GM19372 (cell line): ENCODE results near the gene TIAM2.
"Not testable (repeated sequence)": the region's sequence is repeated elsewhere in the genome, so short reads cannot be mapped to it uniquely, and the experiment has no call there.

Experiments used
- ATAC-seq: cut with Tn5 transposase; IDR thresholded peaks from one replicate; pipeline ENCODE4 v1.9.1; 2021; ENCODE audit warnings: mild to moderate bottlenecking, low read depth, moderate library complexity; ENCODE audit not compliant: unreplicated experiment

The TIAM2 gene

GRCh38 chr6:155090166-155090565 lies 95.1 kb downstream of the TIAM2 start:
- ATAC-seq = no peak

GRCh38 chr6:155091756-155092155 lies 96.6 kb downstream of the TIAM2 start:
- ATAC-seq = no peak

- no peak for ATAC-seq
Observed at GRCh38 chr6:155093430-155093829, 98.3 kb downstream of the TIAM2 start.

GRCh38 chr6:155100087-155100486 lies 105.0 kb downstream of the TIAM2 start:
- ATAC-seq = no peak

- no peak for ATAC-seq
Observed at GRCh38 chr6:155100591-155100990, 105.5 kb downstream of the TIAM2 start.

- not testable (repeated sequence) for ATAC-seq
Observed at GRCh38 chr6:155103083-155103645, 108.0 kb downstream of the TIAM2 start.

- no peak for ATAC-seq
Observed at GRCh38 chr6:155103816-155104366, 108.8 kb downstream of the TIAM2 start.

GRCh38 chr6:155106456-155107115 lies 111.5 kb downstream of the TIAM2 start:
- no peak for ATAC-seq

GRCh38 chr6:155107432-155108069 lies 112.4 kb downstream of the TIAM2 start:
- no peak for ATAC-seq

- ATAC-seq = no peak
Observed at GRCh38 chr6:155108070-155108820, 113.1 kb downstream of the TIAM2 start.

- no peak for ATAC-seq
Observed at GRCh38 chr6:155110721-155111120, 115.6 kb downstream of the TIAM2 start.

GRCh38 chr6:155112757-155113156 lies 117.6 kb downstream of the TIAM2 start:
- no peak for ATAC-seq

GRCh38 chr6:155115893-155116570 lies 120.9 kb downstream of the TIAM2 start:
- ATAC-seq = no peak

- no peak for ATAC-seq
Observed at GRCh38 chr6:155116571-155116910, 121.4 kb downstream of the TIAM2 start.

- ATAC-seq = no peak
Observed at GRCh38 chr6:155117256-155117655, 122.1 kb downstream of the TIAM2 start.

GRCh38 chr6:155117785-155118184 lies 122.7 kb downstream of the TIAM2 start:
- ATAC-seq = no peak

- not testable (repeated sequence) for ATAC-seq
Observed at GRCh38 chr6:155119201-155119600, 124.1 kb downstream of the TIAM2 start.

GRCh38 chr6:155120034-155120433 lies 124.9 kb downstream of the TIAM2 start:
- ATAC-seq = no peak

GRCh38 chr6:155121294-155121693 lies 126.2 kb downstream of the TIAM2 start:
- ATAC-seq = no peak

- ATAC-seq = no peak
Observed at GRCh38 chr6:155121699-155122098, 126.6 kb downstream of the TIAM2 start.
